NCI-H524 treated with DMSO at 0.1 percent for 48 hours (cell line): Measurements from ENCODE around the gene RAB3C.
"Not testable (repeated sequence)": the region's sequence is repeated elsewhere in the genome, so short reads cannot be mapped to it uniquely, and the experiment has no call there.

Experiments used
- DNase-seq: peaks from one replicate; lab custom pipeline; 2025; lab: John Stamatoyannopoulos, UW

RAB3C gene

DNA sequence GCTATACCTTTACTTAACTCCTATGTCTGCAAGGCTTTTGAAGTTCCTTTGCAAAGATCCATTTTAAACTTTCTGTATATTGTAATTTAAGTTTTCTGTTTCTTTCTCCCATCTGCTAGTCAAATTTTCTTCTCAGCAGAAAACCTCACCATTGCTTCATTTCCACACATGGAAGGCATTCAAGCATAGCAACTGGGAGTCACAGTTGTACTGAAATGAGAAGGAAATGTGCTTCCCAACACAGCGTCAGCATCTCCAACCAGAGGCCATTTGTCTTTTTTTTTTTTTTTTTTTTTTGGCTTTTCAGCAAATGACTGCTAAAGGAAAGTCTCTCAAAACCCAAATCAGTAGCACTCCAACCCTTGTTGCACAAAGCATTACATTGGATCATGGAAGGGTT, 92.5 kb downstream of the RAB3C start:
- DNase-seq: no peak

DNA sequence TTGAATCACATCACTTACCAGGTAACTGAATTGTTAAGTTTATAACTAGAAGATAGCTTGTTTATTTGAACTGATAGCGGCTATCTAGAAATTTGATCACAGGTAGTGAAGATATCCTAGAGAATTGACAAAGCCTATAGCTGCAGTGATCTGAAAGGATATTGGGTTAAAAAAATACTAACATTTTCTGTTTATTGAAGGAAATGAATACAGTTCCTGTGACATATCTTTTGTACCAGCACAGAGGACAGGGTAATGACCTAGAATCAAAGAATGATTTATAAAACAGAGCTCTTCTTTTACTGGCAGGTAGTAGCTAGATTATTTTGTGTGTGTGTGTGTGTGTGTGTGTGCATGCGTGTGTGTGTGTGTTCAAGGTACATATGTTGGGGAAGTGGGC, 94.8 kb downstream of the RAB3C start:
- no peak for DNase-seq

DNA sequence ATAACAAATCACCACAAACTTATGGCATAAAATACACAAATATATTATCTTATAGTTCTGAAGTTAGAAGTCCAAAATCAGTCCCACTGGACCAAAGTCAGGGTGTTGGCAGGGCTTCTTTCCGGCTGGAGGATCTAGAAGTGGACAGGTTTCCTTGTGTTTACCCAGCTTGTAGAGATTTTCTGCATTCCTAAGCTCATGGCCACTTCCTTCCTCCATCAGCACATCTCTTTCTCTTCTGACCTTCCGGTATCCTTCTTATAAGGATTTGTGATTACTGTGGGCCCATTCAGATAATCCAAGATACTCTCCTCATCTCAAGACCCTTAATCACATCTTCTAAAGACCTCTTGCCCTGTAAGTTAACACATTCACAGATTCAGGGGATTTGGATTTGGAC, 97.6 kb downstream of the RAB3C start:
- no peak for DNase-seq

DNA sequence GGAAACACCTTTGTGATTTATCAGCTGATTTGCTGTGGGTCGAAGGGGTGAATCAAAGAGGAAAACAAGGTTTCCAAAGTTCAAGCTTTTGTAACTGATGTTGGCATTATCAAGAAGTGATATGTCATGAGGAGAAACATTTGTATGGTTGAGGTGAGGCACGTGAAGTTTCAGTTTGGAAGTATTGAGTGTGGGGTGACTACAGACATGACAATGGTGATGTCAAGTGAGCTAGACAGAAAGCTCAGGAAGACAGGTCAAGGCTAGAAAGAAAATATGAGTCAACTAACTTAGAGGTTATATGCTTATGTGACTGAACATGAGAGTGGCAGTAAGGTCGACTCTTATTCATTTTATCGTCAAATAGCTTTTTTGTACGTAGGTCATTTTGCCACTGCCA, 99.1 kb downstream of the RAB3C start:
- no peak for DNase-seq

DNA sequence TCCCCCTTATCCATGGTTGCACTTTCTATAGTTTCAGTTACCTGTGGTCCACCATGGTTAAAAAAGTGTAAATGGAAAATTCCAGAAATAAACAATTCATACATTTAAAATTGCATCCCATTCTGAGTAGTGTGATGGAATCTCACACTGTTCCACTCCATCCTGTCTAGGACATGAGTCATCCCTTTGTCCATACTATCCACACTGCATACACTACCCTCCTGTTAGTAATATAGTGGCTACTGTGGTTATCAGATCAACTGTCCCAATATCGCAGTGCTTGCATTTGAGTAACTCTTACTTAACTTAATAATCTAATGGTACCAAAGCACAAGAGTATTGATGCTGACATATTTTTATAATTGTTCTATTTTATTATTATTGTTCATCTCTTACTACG, 100.7 kb downstream of the RAB3C start:
- no peak for DNase-seq

DNA sequence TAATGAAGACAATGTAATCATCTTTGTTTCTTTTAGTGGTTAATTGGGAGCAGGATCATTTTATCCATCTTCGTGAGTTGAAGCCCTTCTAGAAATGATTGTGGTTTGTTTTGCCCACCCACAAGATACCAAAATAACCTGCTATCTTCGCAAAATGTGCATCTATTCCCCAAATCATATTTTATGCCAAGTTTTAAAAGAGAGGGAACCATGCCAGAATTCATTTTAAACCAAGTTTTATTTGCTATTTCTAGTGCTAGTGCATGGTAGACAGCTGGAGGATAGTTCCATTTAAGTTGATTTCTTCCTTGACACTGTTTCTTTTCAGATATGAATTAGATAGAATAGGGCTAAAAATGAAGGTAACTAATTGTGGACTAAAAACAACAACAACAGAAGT, 104.2 kb downstream of the RAB3C start:
- no peak for DNase-seq

DNA sequence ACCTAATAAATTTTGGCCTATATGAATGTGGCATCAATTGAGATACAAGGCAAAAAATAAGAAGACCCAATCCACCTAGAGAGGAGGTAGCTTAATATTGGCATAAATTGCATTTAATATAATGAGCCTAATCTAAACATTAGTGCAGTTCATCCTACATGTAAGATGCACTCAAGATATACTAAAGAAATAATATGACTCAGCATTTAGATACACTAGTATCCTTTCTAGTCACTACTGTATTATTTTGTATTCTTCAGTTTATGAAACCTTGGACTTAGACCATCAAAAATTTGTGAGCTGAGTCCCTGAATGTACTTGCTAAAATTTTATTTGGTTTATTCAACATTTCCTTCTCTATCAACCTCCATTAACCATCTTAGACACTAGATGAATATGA, 104.7 kb downstream of the RAB3C start:
- no peak for DNase-seq

DNA sequence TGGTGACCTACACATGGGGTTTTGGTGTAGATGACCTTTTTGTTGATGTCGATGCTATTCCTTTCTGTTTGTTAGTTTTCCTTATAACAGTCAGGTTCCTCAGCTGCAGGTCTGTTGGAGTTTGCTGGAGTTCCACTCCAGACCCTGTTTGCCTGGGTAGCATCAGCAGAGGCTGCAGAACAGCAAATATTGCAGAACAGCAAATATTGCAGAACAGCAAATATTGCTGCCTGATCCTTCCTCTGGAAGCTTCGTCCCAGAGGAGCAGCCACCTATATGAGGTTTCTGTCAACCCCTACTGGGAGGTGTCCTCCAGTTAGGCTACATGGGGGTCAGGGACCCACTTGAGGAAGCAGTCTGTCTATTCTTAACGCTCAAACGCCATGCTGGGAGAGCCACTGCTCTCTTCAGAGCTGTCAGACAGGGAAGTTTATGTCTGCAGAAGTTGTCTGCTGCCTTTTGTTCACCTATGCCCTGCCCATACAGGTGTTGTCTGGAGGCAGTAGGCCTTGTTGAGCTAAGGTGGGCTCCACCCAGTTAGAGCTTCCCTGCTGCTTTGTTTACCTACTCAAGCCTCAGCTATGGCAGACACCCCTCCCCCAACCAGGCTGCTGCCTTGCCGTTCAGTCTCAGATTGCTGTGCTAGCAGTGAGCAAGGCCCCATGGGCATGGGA, 116.3 kb downstream of the RAB3C start:
- DNase-seq: not testable (repeated sequence)

DNA sequence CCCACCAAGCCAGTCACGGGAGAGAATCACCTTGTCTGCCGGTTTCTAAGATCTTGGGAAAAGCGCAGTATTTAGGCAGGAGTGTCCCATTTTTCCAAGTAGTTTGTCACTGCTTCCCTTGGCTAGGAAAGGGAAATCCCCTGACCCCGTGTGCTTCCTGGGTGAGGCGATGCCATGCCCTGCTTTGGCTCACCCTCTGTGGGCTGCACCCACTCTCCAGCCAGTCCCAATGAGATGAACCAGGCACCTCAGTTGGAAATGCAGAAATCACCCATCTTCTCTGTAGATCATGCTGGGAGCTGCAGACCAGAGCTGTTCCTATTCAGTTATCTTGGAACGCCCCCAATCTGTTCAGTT, 116.9 kb downstream of the RAB3C start:
- no peak for DNase-seq

DNA sequence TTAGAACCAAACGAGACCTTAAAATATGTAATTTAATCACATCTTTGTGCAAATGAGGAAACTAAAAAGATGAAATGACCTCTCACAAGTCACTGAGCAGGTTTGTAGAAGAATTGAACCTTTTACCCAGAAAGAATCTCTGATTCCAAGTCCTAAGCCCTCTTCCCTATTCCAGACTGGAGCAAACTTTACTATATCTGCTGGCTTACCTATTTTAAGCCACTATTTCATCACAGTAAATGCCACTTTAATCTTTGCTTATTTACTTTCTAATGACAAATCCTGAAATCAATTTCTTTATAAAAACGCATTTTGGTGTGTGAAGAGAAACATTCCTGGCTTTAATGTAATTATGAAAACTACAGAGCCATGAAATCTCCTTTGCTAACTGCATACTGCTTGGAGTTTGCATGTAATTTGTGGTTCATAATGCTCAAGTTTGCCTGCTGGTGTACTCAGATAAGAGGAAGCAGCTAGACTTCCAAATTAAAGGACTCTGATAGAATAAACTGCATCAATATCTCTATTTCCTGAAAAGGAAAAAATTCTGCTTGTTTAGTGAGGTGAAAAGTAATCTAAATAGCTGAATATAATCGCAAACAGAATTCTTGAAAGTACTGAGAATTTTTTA, 121.2 kb downstream of the RAB3C start:
- DNase-seq: no peak

DNA sequence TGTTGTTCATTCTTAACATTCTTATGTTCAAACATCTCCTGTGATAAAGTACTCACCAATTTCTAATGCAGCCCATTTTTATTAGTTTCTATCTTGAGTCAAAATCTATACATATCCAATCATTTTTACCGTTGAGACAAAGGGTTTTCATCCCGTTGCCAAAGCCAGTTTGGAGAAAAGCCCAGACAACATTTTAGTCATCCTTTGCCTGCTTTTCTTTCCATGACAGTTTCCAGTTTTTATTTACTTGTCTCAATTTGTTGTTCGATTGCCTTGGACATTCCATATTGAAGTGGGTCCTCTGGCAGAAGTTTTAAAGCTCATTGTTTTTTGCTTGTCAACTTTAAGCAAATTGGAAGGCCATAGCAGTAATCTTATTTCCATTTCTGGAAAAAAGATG, 123.9 kb downstream of the RAB3C start:
- no peak for DNase-seq

DNA sequence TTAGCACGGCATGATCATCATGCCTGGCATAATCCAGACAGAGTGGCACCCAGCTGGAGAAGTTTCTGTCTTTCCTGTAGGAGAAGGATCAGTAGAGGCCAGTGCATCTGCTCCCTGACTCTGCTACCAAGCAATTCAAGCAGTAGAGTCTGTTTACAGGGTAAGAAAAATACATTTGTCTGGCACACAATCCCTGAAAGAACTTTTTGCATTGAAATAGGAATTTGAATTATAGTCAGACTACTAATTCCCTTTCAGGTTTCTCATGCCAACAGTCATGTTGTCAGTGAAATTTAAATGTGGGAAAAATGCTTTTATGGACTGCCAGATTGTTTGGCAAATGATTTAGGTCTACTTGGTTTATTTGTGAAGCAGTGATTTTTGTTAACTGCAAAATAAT, 125.6 kb downstream of the RAB3C start:
- no peak for DNase-seq

DNA sequence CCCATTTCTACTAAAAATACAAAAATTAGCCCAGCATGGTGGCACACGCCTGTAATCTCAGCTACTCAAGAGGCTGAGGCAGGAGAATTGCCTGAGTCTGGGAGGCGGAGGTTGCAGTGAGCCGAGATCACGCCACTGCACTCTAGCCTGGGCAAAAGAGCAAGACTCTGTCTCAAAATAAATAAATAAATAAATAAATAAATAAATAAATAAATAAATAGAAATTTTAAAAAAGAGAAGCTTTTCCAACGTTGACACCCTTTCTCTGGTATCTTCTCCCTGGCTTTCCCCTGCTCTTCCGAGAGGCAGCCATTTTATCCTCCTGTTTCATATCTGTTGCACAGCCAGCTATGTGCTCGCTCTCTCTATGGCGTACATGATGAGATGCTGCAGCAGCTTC, 127.5 kb downstream of the RAB3C start:
- DNase-seq: not testable (repeated sequence)

DNA sequence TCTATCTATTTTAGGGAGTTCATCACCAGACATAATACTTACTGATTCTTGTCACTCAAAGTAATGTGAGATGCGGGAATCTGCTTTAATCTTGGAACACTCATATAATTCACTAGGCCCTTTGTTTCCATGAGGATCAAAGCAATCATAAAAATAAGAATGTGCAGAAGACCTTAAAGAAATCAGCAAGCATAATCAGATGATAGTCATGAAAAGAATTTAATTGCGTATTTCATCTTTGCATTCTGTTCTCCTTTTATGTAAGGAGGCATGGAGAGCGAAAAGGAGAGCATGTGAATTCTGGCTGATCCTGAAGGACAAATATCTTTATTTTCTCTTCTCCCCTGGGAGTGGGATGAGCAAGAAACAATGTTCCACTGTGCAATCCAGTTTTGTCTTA, 128.0 kb downstream of the RAB3C start:
- no peak for DNase-seq

DNA sequence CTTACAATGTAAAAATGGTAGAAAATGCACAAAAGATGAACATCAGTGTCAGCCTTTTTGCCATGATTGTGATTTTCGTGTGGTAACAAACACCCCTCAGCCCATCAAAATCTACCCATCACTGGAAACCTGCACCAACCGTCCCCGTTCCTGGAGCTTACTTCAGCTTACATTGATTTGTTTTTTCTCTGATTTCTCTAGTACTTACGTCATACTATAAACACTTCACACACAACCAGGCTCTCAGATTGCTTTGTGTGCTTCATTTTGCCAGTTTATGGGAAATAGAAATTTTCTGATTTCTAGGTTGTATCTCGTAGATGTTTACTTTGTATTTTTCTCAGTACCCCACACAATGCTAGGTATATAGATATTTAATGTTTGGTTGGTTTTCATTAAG, 129.1 kb downstream of the RAB3C start:
- DNase-seq: no peak

DNA sequence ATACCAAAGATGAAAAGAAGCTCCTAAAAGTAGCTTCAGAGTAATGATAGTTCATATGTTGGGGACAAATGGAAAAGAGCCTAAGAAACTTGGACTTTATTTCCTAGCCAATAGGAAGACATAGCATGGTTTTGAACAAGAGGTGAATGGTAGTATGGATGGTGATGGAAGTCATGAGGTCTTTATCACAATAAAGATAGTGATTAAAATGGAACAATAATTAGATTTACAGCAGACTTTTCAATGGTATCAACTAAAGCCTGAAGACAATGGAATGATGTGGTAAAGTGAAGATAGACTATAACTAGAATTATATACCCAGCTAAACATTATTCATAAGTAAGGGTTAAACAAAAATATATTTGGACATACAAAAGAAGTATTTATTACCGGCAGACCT, 131.2 kb downstream of the RAB3C start:
- no peak for DNase-seq

DNA sequence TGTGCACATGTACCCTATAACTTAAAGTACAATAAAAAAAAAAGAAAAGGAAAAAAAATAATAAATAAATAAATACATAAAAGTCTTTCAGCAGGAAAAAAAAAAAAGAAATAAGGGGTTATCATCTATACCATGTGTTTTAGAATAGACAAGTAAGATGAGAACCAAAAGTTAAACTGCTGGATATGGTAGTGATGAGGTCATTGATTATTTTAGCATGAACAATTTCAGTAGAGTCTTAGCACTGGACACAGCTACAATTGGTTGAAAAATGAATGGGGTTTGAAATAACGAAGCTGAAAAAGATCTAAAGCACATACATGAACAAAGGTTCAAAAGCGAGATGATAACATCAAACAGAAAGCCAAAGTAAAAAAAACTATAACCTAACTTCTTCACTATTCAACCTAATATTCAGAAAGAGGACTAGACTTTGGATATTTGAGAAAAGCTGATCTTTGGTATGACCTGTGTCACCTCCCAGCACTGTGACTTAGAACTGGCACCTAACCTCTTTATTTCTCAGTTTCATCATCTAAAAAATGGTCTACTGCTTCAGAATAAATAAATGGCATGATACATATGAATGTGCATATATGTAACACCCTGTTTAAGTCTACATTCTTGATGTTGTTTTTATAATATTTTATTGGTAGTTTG, 133.3 kb downstream of the RAB3C start:
- no peak for DNase-seq

DNA sequence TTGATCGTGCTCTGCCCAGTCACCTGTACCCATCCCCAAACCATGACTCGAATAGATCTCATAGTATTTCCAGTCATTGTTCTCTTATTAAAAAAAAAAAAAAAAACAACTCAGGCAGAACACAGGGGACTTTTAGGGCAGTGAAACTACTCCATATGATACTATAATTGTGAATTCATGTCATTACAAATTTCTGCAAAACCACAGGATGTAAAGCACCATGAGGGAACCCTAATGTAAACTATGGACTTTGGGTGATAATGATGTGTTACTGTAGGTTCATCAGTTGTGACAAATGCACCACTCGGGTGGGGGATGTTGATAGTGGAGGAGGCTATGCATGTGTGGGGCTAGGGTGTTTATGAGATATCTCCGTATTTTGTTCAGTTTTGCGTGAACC, 133.8 kb downstream of the RAB3C start:
- DNase-seq: no peak

DNA sequence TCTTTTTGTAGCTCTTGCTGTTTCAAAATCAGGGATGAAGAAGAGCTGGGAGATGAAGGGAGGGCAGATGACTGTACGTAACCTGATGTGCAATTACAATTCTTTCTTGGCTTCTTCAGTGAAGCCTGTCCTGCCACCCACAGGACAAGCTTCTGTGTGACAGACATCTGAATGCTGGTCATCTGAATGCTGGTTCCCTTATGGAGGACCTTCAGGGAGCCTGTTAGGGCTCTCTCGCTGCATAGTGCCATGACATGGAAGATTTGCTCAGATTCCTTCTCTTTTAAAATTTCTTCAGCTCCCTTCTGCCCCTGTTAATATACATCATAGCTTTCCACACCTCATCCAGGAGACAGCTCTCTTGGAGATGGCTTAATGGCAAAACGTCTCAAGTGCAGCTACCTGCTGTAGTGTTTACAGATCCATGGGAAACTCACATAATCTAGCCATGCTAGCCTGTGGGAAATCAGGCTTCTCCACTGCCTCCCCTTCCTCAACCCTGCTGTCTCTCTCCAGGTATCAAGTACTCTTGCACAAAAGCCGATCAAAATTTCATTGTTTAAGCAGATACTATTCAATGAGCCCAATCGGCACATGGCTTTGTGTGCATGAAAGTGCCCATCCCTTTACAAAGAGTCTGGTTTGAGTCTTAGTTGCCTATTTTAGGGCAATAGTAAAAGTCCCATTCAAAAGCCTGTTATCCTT, 134.6 kb downstream of the RAB3C start:
- no peak for DNase-seq

DNA sequence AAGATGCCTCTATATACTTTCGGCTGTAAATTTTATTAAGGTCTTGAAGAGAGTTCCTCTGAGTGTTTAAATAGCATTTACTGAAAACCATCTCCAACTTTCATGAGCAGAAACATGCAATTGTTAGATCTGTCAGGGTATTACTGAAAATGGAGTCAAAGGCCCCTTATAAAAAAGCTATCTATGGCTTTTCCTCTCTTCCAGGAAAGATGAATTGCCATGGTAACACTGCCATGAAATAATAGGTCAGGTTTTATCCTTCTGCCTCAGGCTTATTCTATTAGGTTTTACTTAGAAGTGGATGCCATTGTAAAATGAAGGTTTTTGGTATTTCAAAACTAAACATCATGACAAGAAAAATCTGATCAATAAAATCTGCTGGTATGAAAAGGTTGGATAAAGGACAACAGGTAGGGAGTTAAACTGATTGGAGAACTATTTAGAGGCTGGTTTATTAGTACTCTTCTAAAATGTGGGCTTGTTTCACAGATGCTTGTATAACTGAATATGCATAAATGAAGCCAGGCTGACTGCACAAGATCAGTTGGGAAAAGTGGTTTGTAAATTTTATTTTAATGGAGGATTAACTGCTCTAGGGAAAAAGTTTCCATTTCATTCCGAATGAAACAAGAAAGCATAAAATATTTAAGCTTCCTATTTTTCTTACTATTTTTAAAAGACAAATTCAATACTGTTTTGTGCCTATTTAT, 135.5 kb downstream of the RAB3C start:
- DNase-seq: no peak

DNA sequence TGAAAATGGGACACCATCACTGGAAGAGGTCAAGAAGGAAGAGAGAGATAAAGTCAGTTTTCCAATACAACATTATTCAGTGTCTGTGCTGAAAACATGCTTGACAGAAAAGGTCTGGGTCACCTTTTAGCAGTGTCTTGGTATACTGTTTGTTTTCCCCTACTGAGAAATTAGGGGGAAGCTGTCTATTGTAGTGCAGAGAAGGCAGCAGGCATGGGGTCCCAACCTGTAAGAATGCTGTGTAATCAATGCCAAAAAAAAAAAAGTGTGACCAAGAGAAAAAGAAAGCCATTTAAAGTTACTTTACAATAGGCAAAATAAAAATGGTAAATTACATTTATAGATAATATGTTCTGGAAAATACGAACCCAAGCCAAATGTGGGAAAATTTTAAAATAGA, 139.3 kb downstream of the RAB3C start:
- DNase-seq: no peak

DNA sequence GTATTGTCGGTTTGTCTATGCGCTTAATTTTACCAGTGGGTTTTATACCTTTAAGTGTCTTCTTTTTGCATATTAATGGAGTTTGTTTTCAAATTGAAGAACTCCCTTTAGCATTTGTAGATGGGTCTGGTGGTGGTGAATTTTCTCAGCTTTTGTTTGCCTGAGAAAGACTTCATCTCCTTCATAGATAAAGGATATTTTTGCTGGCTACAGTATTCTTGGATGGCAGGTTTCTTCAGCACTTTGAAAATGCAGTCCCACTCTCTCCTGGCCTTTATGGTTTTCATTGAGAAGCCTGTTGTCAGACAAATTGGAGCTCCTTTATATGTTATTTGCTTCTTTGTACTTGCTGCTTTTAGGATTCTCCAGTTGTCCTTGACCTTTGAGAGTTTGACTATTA, 142.1 kb downstream of the RAB3C start:
- DNase-seq: no peak

DNA sequence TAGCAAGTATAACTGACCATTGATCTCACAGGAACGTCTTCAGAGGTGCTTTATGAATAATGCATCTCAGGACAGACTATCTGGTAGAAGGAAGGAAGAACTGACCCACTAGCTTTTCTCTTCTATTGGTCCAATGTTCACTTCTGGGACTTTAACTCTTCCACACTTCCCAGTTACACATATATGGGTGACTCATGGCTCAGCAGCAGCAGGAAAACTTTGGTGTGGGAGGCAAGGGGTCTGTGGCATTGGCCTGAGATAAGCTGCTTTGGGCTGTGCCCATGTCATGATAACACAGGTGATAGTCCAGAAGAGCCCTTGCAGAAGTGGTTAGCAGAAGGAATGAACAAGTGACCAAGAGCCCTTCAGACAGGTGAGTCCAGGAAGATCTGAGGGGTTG, 148.8 kb downstream of the RAB3C start:
- DNase-seq: no peak
